ENCODE measurements around the gene CNGA2. TPM values are rescaled to one million over a fixed set of nuclear protein-coding genes. Genes with fewer than 3 reads are reported as not detected.

CNGA2 gene
- total and polyA plus RNA-seq, 9 of the 15 experiments (the other 6 are each of a cell fraction or from before 2014, with no cell fraction given) = not detected

DNA sequence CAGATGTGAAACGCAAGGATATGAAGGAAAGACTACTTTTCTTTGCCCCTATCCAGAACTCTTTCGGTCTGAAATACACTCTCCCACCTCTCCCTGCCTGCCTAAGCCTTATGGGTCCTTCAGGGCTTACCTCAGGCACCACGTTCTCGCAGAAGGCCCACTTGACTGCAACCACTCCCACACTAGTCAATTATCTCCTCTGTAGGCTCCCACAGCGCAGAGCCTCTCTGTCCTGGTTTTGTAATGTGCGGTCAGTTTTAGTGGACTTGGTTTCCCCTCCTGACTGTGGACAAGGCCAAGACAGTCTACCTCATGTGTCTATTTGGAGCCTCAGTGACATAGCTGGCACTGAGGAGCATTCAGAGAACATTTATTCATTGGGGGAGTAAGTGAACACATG lies 11.1 kb downstream of the CNGA2 start (continued):
- TF ChIP-seq, protein P1, sequence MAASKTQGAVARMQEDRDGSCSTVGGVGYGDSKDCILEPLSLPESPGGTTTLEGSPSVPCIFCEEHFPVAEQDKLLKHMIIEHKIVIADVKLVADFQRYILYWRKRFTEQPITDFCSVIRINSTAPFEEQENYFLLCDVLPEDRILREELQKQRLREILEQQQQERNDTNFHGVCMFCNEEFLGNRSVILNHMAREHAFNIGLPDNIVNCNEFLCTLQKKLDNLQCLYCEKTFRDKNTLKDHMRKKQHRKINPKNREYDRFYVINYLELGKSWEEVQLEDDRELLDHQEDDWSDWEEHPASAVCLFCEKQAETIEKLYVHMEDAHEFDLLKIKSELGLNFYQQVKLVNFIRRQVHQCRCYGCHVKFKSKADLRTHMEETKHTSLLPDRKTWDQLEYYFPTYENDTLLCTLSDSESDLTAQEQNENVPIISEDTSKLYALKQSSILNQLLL (CRISPR knock-in tag; IDR thresholded peaks at IDR 0.05; ENCODE audit: borderline replicate concordance) = no peak
- TF ChIP-seq NR0B1 (IDR thresholded peaks at IDR 0.05; ENCODE audit: partially characterized antibody) = no peak
- TF ChIP-seq, protein P2, sequence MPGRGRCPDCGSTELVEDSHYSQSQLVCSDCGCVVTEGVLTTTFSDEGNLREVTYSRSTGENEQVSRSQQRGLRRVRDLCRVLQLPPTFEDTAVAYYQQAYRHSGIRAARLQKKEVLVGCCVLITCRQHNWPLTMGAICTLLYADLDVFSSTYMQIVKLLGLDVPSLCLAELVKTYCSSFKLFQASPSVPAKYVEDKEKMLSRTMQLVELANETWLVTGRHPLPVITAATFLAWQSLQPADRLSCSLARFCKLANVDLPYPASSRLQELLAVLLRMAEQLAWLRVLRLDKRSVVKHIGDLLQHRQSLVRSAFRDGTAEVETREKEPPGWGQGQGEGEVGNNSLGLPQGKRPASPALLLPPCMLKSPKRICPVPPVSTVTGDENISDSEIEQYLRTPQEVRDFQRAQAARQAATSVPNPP (IDR thresholded peaks at IDR 0.05; ENCODE audit: borderline replicate concordance, insufficient read depth, insufficient read length) = no peak
- no peak for TF ChIP-seq NFE2 (IDR thresholded peaks at IDR 0.05; ENCODE audit: low read depth)
- no peak for TF ChIP-seq PHF8 (IDR thresholded peaks at IDR 0.05; ENCODE audit: borderline replicate concordance, low read length)

GRCh38 chrX:151746502-151746901 lies 12.0 kb downstream of the CNGA2 start:
- Histone ChIP-seq H3K79me2 (ENCODE audit: control insufficient read depth, insufficient read depth, low read length) (no peaks in the 10 kb centered on the region), H3K27ac (ENCODE audit: extremely low read depth, low read depth, low read length) (no peak overlapping the region), H3K9ac (ENCODE audit: insufficient read depth in 1 of 2, low read depth in 2 of 2, low read length in 2 of 2) (no peak overlapping the region), H3K9me1 (ENCODE audit: control insufficient read depth, insufficient read depth, low read length) (no peaks in the 10 kb centered on the region), H3K36me3 (ENCODE audit: control insufficient read depth, insufficient read depth, low read length) (no peaks in the 10 kb centered on the region), H3K4me3 (no peak overlapping the region), H2AFZ (ENCODE audit: low read depth, low read length) (no peak overlapping the region), H4K20me1 (replicated peaks; ENCODE audit: control insufficient read depth, insufficient read depth, low read length) (no peaks in the 10 kb centered on the region), H3K27me3 (ENCODE audit: control insufficient read depth in 2 of 2, insufficient read depth in 2 of 2, low read length in 2 of 2) (peaks cover 2 to 22% of the 10 kb centered on the region in 2 experiments; a peak in 4 of 5 replicates), H3K9me3 (replicated peaks; ENCODE audit: control insufficient read depth, insufficient read depth, low read depth, low read length) (no peaks in the 10 kb centered on the region), H3K4me2 (ENCODE audit: insufficient read depth, low read length) (no peak overlapping the region), H3K4me1 (replicated peaks in 1 of 2; ENCODE audit: control insufficient read depth in 2 of 2, insufficient read depth in 2 of 2, low read length in 2 of 2) (no peaks in the 10 kb centered on the region)
- no peak for FAIRE-seq
- no TSS peak for BruUV-seq (replicated peaks)
- DNase-seq (ENCODE audit: extremely low read depth in 1 of 4, low spot score in 3 of 4) = no peak
- WGBS (ENCODE audit: insufficient coverage, low coverage, missing lambda C conversion rate) = 0% methylated on average over 2 of the region's 2 CpGs
- in situ Hi-C loops (cut with MboI) = loop anchor here (5.0 kb wide), 1 partner anchor 601 kb away; no protein-coding TSS in a partner anchor
- TF ChIP-seq HNRNPH1 (optimal IDR thresholded peaks at IDR 0.05; ENCODE audit: low read depth, low read length) (no peak), PCBP2 (IDR thresholded peaks at IDR 0.05; ENCODE audit: low read depth, low read length, poor library complexity, severe bottlenecking) (no peak), ZNF316 (IDR thresholded peaks at IDR 0.05) (peak; percentile 57), MAFG (tag; conservative IDR thresholded peaks at IDR 0.05) (peak; percentile 65), HBP1 (CRISPR knock-in tag; IDR thresholded peaks at IDR 0.05) (no peak), CEBPG (CRISPR knock-in tag; IDR thresholded peaks at IDR 0.05) (no peak), CEBPG (tag; conservative IDR thresholded peaks at IDR 0.05 in 1 of 2, IDR thresholded peaks at IDR 0.05 in 1 of 2) (no peak), RHOXF2B (CRISPR knock-in tag; conservative IDR thresholded peaks at IDR 0.05) (no peak), MAFF (IDR thresholded peaks at IDR 0.05; ENCODE audit: low read length) (peak; percentile 13; the same call in 1 of the 2 replicates)
- ChIA-PET CTCF (ENCODE audit: low intra/inter-chr PET ratio) (no interaction called here), POLR2A (interaction anchor here (1.4 kb wide), 1 partner anchor 11 kb away, joined by 3 read pairs; no protein-coding TSS in a partner anchor)
- intact Hi-C loops (cut with micrococcal nuclease) = loop anchor here (10.0 kb wide), 1 partner anchor 1168 kb away; no protein-coding TSS in a partner anchor
- ATAC-seq = no peak

All from K562 (cell line).